Cardiac muscle cell (in vitro differentiated cells and primary cell): ENCODE measurements around the gene RASSF8. TPM values are rescaled to one million over a fixed set of nuclear protein-coding genes. Genes with fewer than 3 reads are reported as not detected.
A peak's percentile ranks its signal among the peaks of the same experiment; 100 is the strongest.

Experiments used
- DNase-seq, 2 donors: peaks; one replicate each; pipeline versions ENCODE4 v3.0.0 to v3.0.0-alpha.2; 2010 to 2017; ENCODE audit warnings: low read depth in 1 of 2, low spot score in 1 of 2
- H3K27ac ChIP-seq: fragments of 200-600 bp; sonication (generic); 2 replicates; pipeline ENCODE4 v1.5.1; 2016
- H3K27me3 ChIP-seq: fragments of 200-600 bp; sonication (generic); 2 replicates; pipeline ENCODE4 v1.6.0; 2016; ENCODE audit warnings: control low read depth
- H3K36me3 ChIP-seq: fragments of 200-600 bp; sonication (generic); 2 replicates; pipeline ENCODE4 v1.5.1; 2016; ENCODE audit warnings: control low read depth
- H3K4me1 ChIP-seq: fragments of 200-600 bp; sonication (generic); 2 replicates; pipeline ENCODE4 v1.8.1; 2017; ENCODE audit warnings: low read depth, mild to moderate bottlenecking, mixed run types
- H3K4me3 ChIP-seq: fragments of 200-600 bp; sonication (generic); 2 replicates; pipeline ENCODE4 v1.5.1; 2016; ENCODE audit warnings: mild to moderate bottlenecking
- H3K9me3 ChIP-seq: fragments of 200-600 bp; sonication (generic); 2 replicates; pipeline ENCODE4 v1.5.1; 2017; ENCODE audit warnings: low read depth, mild to moderate bottlenecking, control low read depth
- polyA plus RNA-seq: library from polyadenylated mRNA; unstranded; fragments of >200 nt; fragmentation: Nextera tagmentation; extraction: Ambion mirVana; gene quantifications from 2 replicates; pipeline ENCODE4 v1.2.1, GENCODE V29; 2016
- total RNA-seq: library from RNA; depleted of rRNA; stranded (reverse); fragments of >200 nt; gene quantifications from 2 replicates; pipeline ENCODE4 v1.2.3, GENCODE V29; 2016
- TF ChIP-seq, protein P1 (sequence below): IDR thresholded peaks from 2 replicates; pipeline ENCODE4 v1.5.1; 2012; ENCODE audit warnings: low read depth, mild to moderate bottlenecking, low read length

Gene RASSF8
- total and polyA plus RNA-seq, 2 experiments from 2014 or later, result 25.2 to 56.4 TPM

DNA sequence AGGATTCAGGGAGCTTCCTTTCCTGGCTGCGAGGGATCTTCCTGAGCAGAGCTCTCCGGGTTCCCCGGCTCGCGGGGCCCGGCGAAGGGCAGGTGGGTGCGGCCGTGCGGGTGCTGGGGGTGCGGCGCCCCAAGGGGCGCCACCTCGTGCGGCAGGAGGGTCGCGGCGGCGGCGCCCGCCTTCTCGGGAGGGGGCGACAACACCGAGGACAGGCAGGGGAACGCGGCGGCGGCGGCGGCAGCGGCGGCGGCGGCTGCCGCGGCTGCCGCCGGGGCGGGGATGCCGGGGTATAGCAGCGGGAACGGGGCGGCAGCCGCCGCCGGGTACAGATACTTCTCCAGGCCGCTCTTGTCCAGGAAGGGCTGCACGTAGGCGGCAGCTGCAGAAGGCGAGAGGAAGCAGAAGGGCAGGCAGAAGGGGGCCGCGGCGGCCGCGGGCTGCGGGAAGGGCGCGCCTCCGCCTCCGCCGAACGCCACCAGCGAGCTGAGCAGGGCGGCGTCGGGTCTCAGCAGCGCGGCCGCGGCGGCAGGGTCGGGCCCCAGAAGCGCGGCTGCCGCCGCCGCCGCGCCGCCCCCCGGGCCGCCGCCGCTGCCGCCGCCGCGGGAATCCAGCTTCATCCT is 163.7 kb downstream of the RASSF8 start:
- H3K27me3 ChIP-seq, result peaks cover 76% of the 10 kb centered on the region
- TF ChIP-seq, protein P1, sequence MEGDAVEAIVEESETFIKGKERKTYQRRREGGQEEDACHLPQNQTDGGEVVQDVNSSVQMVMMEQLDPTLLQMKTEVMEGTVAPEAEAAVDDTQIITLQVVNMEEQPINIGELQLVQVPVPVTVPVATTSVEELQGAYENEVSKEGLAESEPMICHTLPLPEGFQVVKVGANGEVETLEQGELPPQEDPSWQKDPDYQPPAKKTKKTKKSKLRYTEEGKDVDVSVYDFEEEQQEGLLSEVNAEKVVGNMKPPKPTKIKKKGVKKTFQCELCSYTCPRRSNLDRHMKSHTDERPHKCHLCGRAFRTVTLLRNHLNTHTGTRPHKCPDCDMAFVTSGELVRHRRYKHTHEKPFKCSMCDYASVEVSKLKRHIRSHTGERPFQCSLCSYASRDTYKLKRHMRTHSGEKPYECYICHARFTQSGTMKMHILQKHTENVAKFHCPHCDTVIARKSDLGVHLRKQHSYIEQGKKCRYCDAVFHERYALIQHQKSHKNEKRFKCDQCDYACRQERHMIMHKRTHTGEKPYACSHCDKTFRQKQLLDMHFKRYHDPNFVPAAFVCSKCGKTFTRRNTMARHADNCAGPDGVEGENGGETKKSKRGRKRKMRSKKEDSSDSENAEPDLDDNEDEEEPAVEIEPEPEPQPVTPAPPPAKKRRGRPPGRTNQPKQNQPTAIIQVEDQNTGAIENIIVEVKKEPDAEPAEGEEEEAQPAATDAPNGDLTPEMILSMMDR, result no peak
- H3K4me3 ChIP-seq, result peak overlapping the region; percentile 34
- H3K9me3 ChIP-seq, result no peaks in the 10 kb centered on the region
- no peaks in the 10 kb centered on the region for H3K36me3 ChIP-seq
- H3K27ac ChIP-seq, result no peak overlapping the region
- peaks cover under 1% of the 10 kb centered on the region for H3K4me1 ChIP-seq
- peak; percentile 38 to 42 for DNase-seq

DNA sequence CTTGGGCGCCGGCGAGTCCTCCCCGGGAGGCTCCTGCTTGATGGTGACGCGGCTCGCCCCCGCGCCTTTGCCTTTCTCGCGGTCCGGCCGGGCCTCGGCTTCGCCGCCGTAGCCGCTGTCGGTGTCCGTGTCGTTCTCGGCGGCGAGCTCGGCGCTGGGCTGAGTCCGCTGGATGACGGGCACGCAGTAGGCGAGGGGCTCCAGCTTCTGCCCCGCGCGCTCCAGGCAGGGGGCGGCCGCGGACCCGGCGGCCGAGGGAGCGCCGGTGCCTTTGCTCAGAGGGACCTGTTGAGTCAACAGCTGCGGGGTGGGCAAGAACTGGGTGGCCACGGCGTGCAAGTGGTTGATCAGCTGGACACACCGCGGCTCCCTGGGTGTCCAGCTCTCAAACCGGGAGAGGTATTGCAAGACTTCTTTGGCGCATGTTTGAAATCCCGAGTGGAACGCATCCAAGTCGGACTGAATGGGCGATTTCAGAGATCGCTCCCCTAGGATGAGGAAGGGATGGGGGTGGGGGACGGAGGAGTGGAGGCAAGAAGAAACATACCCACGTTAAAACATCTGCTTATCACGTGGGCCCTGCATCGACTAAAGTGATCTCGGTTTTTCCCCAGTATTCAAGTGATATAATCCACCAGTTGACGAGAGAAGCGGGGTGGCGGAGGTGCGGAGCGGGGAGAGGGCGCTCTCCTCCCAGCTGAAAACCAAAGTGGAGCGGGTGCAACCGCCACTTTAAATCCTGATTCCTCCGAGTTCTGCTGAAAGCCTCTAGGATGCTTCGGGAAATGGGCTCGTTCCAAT is 164.4 kb downstream of the RASSF8 start:
- DNase-seq, result peak; percentile 63 to 82

DNA sequence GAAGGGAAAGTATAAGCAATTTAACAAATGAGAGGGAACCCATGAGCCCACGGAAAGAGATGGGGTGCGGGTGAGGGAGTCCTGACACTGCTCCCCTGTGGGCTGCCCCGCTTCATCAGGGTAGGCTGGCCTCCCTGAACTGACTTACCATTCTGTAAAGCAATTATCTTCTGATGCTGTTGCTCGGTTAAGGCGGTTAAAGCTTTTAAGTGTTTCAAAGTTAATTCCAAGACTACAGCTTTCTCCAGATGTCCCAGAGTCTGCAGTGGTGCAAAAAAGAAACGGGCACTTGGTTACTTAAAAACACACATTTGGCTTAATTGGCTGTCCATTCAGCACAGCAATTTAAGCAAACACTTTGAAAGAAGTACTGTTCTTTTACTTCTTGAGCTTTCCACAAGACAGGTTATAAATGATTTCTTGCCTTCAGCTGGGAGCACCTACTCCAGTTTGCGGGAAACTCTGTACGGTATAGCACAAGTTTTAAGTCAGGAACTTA is 165.0 kb downstream of the RASSF8 start:
- Histone ChIP-seq H3K4me3 (no peak overlapping the region), H3K9me3 (no peaks in the 10 kb centered on the region), H3K4me1 (no peaks in the 10 kb centered on the region), H3K27me3 (peaks cover 85% of the 10 kb centered on the region), H3K27ac (no peak overlapping the region), H3K36me3 (no peaks in the 10 kb centered on the region)
- TF ChIP-seq, protein P1, result no peak
- DNase-seq, result peak in 1 of 2 donors; percentile 26

More for the DNA sequence above, 164.4 kb downstream of the RASSF8 start:
- Histone ChIP-seq H3K36me3 (no peaks in the 10 kb centered on the region), H3K4me1 (no peaks in the 10 kb centered on the region), H3K27me3 (peaks cover 83% of the 10 kb centered on the region), H3K4me3 (peak overlapping the region; percentile 34), H3K27ac (no peak overlapping the region), H3K9me3 (no peaks in the 10 kb centered on the region)
- TF ChIP-seq, protein P1, result peak; percentile 47

DNA sequence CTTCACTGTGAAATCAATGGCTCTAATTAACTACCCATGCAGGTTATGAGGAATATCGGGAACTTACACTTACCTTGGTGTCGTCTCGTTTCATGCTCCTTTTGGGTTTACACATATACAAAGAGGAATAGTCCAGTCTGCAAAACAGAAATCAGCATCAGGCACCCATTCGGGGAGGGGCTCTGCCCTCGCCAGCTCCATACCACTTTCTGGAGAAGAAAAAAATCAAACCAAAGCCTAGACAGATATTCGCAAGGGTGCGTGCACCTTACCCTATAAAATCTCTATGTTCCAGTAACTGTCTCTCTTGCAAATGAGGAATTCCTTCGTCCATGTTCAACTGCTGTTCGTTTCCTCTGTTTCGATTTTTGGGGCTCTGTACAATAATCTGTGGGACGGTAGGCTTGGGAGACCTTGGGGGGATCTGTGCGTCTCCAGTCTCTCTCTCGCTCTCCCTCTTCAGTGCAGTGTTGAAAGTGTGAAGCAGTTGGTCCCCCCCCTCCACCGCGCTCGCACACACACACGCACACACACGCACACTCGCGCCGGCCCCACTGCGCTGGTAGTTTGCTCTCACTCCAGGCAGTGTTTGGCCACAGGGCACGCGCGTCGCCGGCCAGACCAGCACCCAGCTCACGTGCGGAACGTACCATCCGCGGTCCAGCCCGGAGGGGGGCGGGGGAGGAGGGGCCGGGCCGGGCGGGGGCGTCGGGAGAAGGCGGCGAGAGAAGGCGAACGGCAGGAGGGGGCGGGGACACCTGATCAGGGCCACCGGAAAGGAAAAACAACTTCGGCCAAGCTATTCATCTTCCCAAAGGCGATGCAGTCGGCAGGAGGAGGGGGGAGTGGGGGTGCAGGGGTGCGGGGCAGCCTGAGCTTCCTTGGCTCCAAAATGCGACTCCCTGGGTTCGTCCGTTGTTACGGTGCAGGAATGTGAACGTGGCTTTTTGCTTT is 166.2 kb downstream of the RASSF8 start, which contains the start of gene BHLHE41:
TSS of gene BHLHE41 (minus strand) at position 592 of the 954 bp plus-strand sequence. CDS start at position 334, 258 bp downstream.
- Histone ChIP-seq H3K36me3 (no peaks in the 10 kb centered on the region), H3K27me3 (peaks cover 93% of the 10 kb centered on the region), H3K9me3 (no peaks in the 10 kb centered on the region), H3K4me3 (peak within 1 kb of the TSS; percentile 45), H3K4me1 (no peaks in the 10 kb centered on the region), H3K27ac (no peak within 1 kb of the TSS)
- peak; percentile 54 to 67 for DNase-seq
- TF ChIP-seq, protein P1, result no peak
